H9 (cell line): ENCODE data around the gene TAGLN. TPM values are rescaled to one million over a fixed set of nuclear protein-coding genes. Genes with fewer than 3 reads are reported as not detected.
"Not testable (repeated sequence)": the region's sequence is repeated elsewhere in the genome, so short reads cannot be mapped to it uniquely, and the experiment has no call there.

Experiments used
- DNase-seq: peaks from one replicate; pipeline ENCODE4 v3.0.0-alpha.2; 2017
- H2AFZ ChIP-seq: one replicate; pipeline ENCODE4 v1.6.1; 2013; ENCODE audit warnings: mild to moderate bottlenecking, low read length, control low read depth, moderate library complexity
- H2AK5ac ChIP-seq: 2 replicates; pipeline ENCODE4 v1.6.1; 2013; ENCODE audit warnings: low read length, control low read depth, mixed read lengths; ENCODE audit not compliant: insufficient read length
- H2BK120ac ChIP-seq: one replicate; pipeline ENCODE4 v1.6.1; 2013; ENCODE audit warnings: low read depth, mild to moderate bottlenecking, low read length, control low read depth, inconsistent platforms; ENCODE audit not compliant: poor library complexity, severe bottlenecking
- H2BK12ac ChIP-seq: 2 replicates; pipeline ENCODE4 v1.6.1; 2013; ENCODE audit warnings: low read length, control low read depth, mixed read lengths, low read depth; ENCODE audit not compliant: insufficient read length
- H2BK15ac ChIP-seq: 2 replicates; pipeline ENCODE4 v1.6.1; 2013; ENCODE audit warnings: low read depth, low read length, control low read depth
- H2BK20ac ChIP-seq: one replicate; pipeline ENCODE4 v1.6.1; 2013; ENCODE audit warnings: low read depth, mild to moderate bottlenecking, low read length, control low read depth, inconsistent platforms; ENCODE audit not compliant: poor library complexity, severe bottlenecking
- H2BK5ac ChIP-seq: 2 replicates; pipeline ENCODE4 v1.6.1; 2013; ENCODE audit warnings: low read length, control low read depth, mixed read lengths; ENCODE audit not compliant: insufficient read length
- H3K14ac ChIP-seq: 2 replicates; pipeline ENCODE4 v1.6.1; 2013; ENCODE audit warnings: low read length, control low read depth; ENCODE audit not compliant: insufficient read depth
- H3K18ac ChIP-seq: 2 replicates; pipeline ENCODE4 v1.6.1; 2013; ENCODE audit warnings: low read depth, mild to moderate bottlenecking, mixed read lengths, low read length, control low read depth; ENCODE audit not compliant: insufficient read length
- H3K23ac ChIP-seq: 2 replicates; pipeline ENCODE4 v1.6.1; 2013; ENCODE audit warnings: low read length, control low read depth, mixed read lengths, low read depth; ENCODE audit not compliant: insufficient read length
- H3K23me2 ChIP-seq: 2 replicates; pipeline ENCODE4 v1.6.1; 2013; ENCODE audit warnings: low read depth, mild to moderate bottlenecking, mixed read lengths, low read length, control low read depth; ENCODE audit not compliant: insufficient read length, poor library complexity, severe bottlenecking
- H3K27ac ChIP-seq: 2 replicates; pipeline ENCODE4 v1.5.1; 2013; ENCODE audit warnings: low read length, control low read depth, mixed read lengths, low read depth; ENCODE audit not compliant: insufficient read length
- H3K27me3 ChIP-seq: 2 replicates; pipeline ENCODE4 v1.6.1; 2013; ENCODE audit warnings: low read length, control low read depth, inconsistent platforms; ENCODE audit not compliant: insufficient read depth
- H3K4ac ChIP-seq: 2 replicates; pipeline ENCODE4 v1.6.1; 2013; ENCODE audit warnings: low read depth, mild to moderate bottlenecking, control low read depth, inconsistent platforms, low read length, moderate library complexity
- H3K4me1 ChIP-seq: 2 replicates; pipeline ENCODE4 v1.6.1; 2013; ENCODE audit warnings: low read length, control low read depth, inconsistent platforms; ENCODE audit not compliant: insufficient read depth
- H3K4me2 ChIP-seq: 2 replicates; pipeline ENCODE4 v1.6.1; 2013; ENCODE audit warnings: low read length, control low read depth, mixed read lengths; ENCODE audit not compliant: insufficient read length, insufficient read depth
- H3K56ac ChIP-seq: 2 replicates; pipeline ENCODE4 v1.6.1; 2013; ENCODE audit warnings: low read depth, mild to moderate bottlenecking, mixed read lengths, low read length, control low read depth; ENCODE audit not compliant: insufficient read length
- H3K79me1 ChIP-seq: 2 replicates; pipeline ENCODE4 v1.6.1; 2013; ENCODE audit warnings: low read depth, mild to moderate bottlenecking, moderate library complexity, low read length, control low read depth, inconsistent platforms; ENCODE audit not compliant: insufficient read depth, poor library complexity, severe bottlenecking
- H3K79me2 ChIP-seq: 2 replicates; pipeline ENCODE4 v1.6.1; 2013; ENCODE audit warnings: low read length, control low read depth, inconsistent platforms; ENCODE audit not compliant: insufficient read depth
- H3K9ac ChIP-seq: 2 replicates; pipeline ENCODE4 v1.6.1; 2013; ENCODE audit warnings: low read length, control low read depth, mixed read lengths; ENCODE audit not compliant: insufficient read length; ENCODE audit errors: extremely low read depth
- H3K9me3 ChIP-seq: one replicate; pipeline ENCODE4 v1.6.1; 2013; ENCODE audit warnings: low read depth, low read length, inconsistent platforms; ENCODE audit not compliant: control insufficient read depth
- H3T11ph ChIP-seq: one replicate; pipeline ENCODE4 v1.6.1; 2013; ENCODE audit warnings: mild to moderate bottlenecking, low read length, control low read depth, inconsistent platforms
- H4K20me1 ChIP-seq: one replicate; pipeline ENCODE4 v1.6.1; 2013; ENCODE audit not compliant: control insufficient read depth, insufficient read length, insufficient read depth
- H4K5ac ChIP-seq: 2 replicates; pipeline ENCODE4 v1.6.1; 2013; ENCODE audit warnings: low read depth, mild to moderate bottlenecking, mixed read lengths, low read length, control low read depth; ENCODE audit not compliant: insufficient read length
- H4K8ac ChIP-seq: replicated peaks from 2 replicates; pipeline ENCODE4 v1.6.1; 2013; ENCODE audit warnings: low read length, control low read depth, mixed read lengths, low read depth; ENCODE audit not compliant: insufficient read length
- H4K91ac ChIP-seq: 2 replicates; pipeline ENCODE4 v1.6.1; 2013; ENCODE audit warnings: low read depth, mild to moderate bottlenecking, moderate library complexity, mixed read lengths, low read length, control low read depth; ENCODE audit not compliant: insufficient read length
- H3K27ac Mint-ChIP-seq, 3 experiments: 2 replicates in 2 of 3; 3 replicates in 1 of 3; pipeline ENCODE4 v1.8.0; 2020 to 2021; ENCODE audit warnings: mixed read lengths in 3 of 3, mild to moderate bottlenecking in 1 of 3, moderate library complexity in 1 of 3
- H3K27me3 Mint-ChIP-seq: 2 replicates; pipeline ENCODE4 v1.8.0; 2021; ENCODE audit warnings: low read depth, mild to moderate bottlenecking, moderate library complexity, mixed read lengths
- H3K36me3 Mint-ChIP-seq, 3 experiments: 2 replicates in 2 of 3; 3 replicates in 1 of 3; pipeline ENCODE4 v1.8.0; 2020 to 2021; ENCODE audit warnings: low read depth in 3 of 3, mixed read lengths in 3 of 3; ENCODE audit not compliant: insufficient read depth in 1 of 3
- H3K4me1 Mint-ChIP-seq, 2 experiments: 2 replicates each; pipeline ENCODE4 v1.8.0; 2020; ENCODE audit warnings: mixed read lengths in 2 of 2
- H3K4me3 Mint-ChIP-seq, 2 experiments: 2 replicates in 1 of 2; 3 replicates in 1 of 2; pipeline ENCODE4 v1.8.0; 2020 to 2021; ENCODE audit warnings: mild to moderate bottlenecking in 2 of 2, mixed read lengths in 2 of 2, moderate library complexity in 1 of 2
- H3K9me3 Mint-ChIP-seq, 2 experiments: 2 replicates in 1 of 2; 3 replicates in 1 of 2; pipeline ENCODE4 v1.8.0; 2020; ENCODE audit warnings: mild to moderate bottlenecking in 2 of 2, mixed read lengths in 2 of 2, moderate library complexity in 1 of 2
- CTCF ChIP-seq: fragments of 200-600 bp; sonication (generic); conservative IDR thresholded peaks from 3 replicates; pipeline ENCODE4 v1.8.0; 2021; ENCODE audit warnings: antibody characterized with exemption, mild to moderate bottlenecking
- WGBS: extraction: QIAGEN DNeasy Blood & Tissue Kit; methylation state at CpG from one replicate; pipeline ENCODE4 v1.1.7; 2013; ENCODE audit warnings: missing lambda C conversion rate, low lambda C conversion rate, mixed read lengths; ENCODE audit not compliant: insufficient read length; ENCODE audit errors: extremely low coverage; 5-methylcytosine and 5-hydroxymethylcytosine counted together
- total RNA-seq: library from RNA; stranded (reverse); gene quantifications from 2 replicates; pipeline ENCODE4 v1.2.1, GENCODE V29; 2021

Gene TAGLN
- total RNA-seq, 1 experiment from 2014 or later: 176 TPM

- H2BK120ac ChIP-seq, H2AK5ac ChIP-seq, H2BK12ac ChIP-seq, H3K9me3 ChIP-seq, H4K91ac ChIP-seq, H2BK15ac ChIP-seq, H3K27me3 ChIP-seq, H3K56ac ChIP-seq, H3K23me2 ChIP-seq, H3K27ac Mint-ChIP-seq, H4K5ac ChIP-seq, H2BK20ac ChIP-seq, H3K79me1 ChIP-seq, H3K4me1 ChIP-seq, H3K4me2 ChIP-seq, H3K4me3 Mint-ChIP-seq, H3T11ph ChIP-seq, H3K18ac ChIP-seq, H3K27me3 Mint-ChIP-seq, H3K4me1 Mint-ChIP-seq, H2BK5ac ChIP-seq, H3K14ac ChIP-seq, H4K20me1 ChIP-seq, H2AFZ ChIP-seq, H3K4ac ChIP-seq, H3K23ac ChIP-seq, H3K9ac ChIP-seq, H3K79me2 ChIP-seq, H4K8ac ChIP-seq, H3K27ac ChIP-seq, H3K9me3 Mint-ChIP-seq: not testable (repeated sequence)
- DNase-seq: peak; percentile 62
- WGBS: no CpG with 5 or more reads among the region's 11 CpGs
- peaks cover 10 to 32% (median 29%) of the 10 kb centered on the region in 3 experiments; a peak in 6 of 7 replicates for H3K36me3 Mint-ChIP-seq
- peak; percentile 22; the same call in 2 of the 3 replicates for TF ChIP-seq CTCF
Measured at GRCh38 chr11:117206859-117207258, 7.7 kb downstream of the TAGLN start.

- H4K91ac ChIP-seq, H2BK12ac ChIP-seq, H3K27me3 ChIP-seq, H3K23me2 ChIP-seq, DNase-seq, H3K4me1 Mint-ChIP-seq, H2AFZ ChIP-seq, H2BK120ac ChIP-seq, H4K8ac ChIP-seq, H3K9me3 Mint-ChIP-seq, H3K79me1 ChIP-seq, H3K56ac ChIP-seq, H3K4me3 Mint-ChIP-seq, H3K79me2 ChIP-seq, H3K4me1 ChIP-seq, H3T11ph ChIP-seq, H2BK15ac ChIP-seq, H3K18ac ChIP-seq, H3K4me2 ChIP-seq, H2BK5ac ChIP-seq, H3K9ac ChIP-seq, H3K23ac ChIP-seq, H4K20me1 ChIP-seq, H2BK20ac ChIP-seq, H2AK5ac ChIP-seq, H3K27me3 Mint-ChIP-seq, H3K4ac ChIP-seq, H3K27ac ChIP-seq, H3K27ac Mint-ChIP-seq, H3K9me3 ChIP-seq, H4K5ac ChIP-seq, H3K14ac ChIP-seq: not testable (repeated sequence)
- H3K36me3 Mint-ChIP-seq: peaks cover 10 to 32% (median 29%) of the 10 kb centered on the region in 3 experiments; a peak in 6 of 7 replicates
- no CpG with 5 or more reads among the region's 5 CpGs for WGBS
Measured at GRCh38 chr11:117207481-117207880, 8.3 kb downstream of the TAGLN start.
